CD4-positive, alpha-beta T cell treated with Interleukin-15 for 1 hour (primary cell): Measurements from ENCODE around the gene LRGUK.
"Not testable (repeated sequence)": the region's sequence is repeated elsewhere in the genome, so short reads cannot be mapped to it uniquely, and the experiment has no call there.

ENCODE experiments used
- DNase-seq: peaks from one replicate; pipeline ENCODE4 v3.0.0-alpha.2; 2020

The LRGUK gene

DNA sequence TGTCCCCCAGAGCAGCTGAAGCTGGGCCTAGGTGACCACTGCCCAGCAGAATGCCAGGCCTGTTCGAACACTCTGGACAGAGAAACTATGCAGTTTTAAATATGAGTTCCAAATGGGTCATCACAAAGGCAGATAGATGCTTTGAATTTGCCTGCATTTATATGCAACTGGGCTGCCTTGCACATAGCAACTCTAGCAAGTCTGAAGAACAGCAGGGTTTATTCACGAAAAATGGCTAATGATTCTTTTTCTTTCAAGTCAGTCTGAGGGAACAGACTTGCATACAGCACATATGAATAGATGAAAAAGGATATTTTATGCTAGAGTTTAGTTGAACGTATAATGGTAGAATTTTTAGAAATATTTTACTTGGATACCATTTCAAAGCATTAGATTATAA lies 121.1 kb downstream of the LRGUK start:
- DNase-seq, result no peak

DNA sequence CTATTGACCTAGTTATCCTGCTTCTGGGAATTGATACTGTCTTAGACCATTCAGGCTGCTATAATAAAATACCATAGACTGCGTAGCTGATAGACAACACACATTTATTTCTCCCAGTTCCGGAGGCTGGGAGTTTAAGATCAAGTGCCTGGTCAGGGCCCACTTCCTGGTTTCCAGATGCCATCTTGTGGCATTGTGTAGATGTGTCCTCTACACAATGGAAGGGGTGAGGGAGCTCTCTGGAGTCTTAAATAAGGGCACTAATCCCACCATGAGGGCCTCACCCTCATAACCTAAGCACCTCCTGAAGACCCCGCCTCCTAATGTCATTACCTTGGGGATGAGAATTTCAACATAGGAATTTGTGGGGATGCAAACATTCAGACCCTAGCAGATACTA lies 127.2 kb downstream of the LRGUK start:
- DNase-seq, result no peak

DNA sequence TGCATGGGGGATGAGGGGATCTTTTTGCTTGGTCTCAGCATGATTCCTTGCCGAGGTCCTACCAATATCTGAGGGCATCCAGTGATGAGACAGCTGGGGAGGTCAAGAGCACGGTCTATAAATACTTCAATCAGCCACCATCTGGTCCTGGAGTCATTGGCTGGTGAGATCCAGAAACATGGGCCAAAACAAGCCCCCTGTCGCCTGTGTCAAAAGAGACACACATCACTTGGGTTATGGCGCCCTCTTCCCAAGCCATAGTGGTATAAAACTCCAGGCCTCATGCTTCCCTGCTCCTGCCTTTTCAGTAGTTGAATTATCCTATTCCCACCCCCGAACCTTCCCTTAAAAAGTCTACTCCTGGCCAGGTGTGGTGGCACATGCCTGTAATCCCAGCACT lies 128.7 kb downstream of the LRGUK start:
- DNase-seq, result no peak

- DNase-seq, result no peak
These were observed 135.2 kb downstream of the LRGUK start for GRCh38 chr7:134262322-134262721.

DNA sequence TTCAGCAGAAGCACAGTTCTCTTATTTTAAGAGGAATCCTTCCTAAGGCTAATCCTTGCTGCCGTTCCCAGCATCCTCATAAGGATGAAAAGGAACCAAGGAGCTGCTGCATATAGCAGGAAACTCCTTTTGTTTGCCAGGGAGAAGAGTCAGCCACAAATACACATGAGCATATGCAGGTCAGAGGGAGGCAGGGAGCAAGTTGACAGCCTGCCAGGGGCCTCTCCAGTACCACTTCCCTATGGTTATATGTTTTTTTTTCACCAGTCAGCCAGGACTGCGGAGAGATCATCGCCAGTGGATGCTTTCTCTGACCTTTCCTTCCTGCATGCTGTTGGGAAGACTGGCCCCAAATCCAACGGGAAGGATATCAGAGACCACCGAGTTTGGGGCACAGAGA lies 149.8 kb downstream of the LRGUK start:
- no peak for DNase-seq

- no peak for DNase-seq
These were observed 151.5 kb downstream of the LRGUK start for GRCh38 chr7:134278502-134279153.

DNA sequence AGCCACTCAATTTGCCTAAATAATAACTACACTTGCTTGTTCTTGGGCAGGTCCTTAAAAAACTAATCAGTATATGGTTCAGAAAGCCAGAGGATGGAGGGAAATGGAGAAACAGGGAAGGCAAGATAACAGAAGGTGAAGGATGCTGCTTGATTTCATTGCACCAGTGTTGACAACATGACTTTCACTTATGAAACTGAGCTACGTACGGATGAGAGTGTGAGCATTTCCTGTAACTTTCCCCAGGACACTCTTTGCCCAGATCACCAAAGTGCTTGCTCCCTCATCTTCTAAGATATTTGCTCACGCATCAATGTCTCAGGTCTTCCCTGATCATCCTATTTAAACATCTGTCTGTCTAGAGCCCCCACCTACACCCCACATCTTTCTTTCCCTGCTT lies 152.2 kb downstream of the LRGUK start:
- no peak for DNase-seq

- no peak for DNase-seq
These were observed 152.8 kb downstream of the LRGUK start for GRCh38 chr7:134279898-134280297.

DNA sequence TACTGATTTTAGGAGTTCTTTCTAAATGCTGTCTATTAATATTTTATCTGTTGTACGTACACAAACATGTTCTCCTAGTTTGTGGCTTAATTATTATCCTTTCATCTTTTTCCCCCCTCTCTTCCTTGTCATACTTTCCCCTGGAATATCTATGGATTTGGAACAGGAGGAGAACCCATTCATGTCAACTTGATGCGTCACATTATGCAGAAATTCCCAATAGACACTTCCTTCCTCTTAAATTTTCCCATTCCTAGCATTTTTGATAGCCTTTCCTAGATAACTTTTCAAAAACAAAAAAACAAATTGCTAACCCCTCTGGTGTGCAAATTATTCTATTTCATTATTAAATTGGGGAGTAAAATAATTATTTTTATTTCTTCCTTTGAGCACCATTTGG lies 153.4 kb downstream of the LRGUK start:
- no peak for DNase-seq

GRCh38 chr7:134284011-134284410 lies 156.9 kb downstream of the LRGUK start:
- DNase-seq, result no peak

DNA sequence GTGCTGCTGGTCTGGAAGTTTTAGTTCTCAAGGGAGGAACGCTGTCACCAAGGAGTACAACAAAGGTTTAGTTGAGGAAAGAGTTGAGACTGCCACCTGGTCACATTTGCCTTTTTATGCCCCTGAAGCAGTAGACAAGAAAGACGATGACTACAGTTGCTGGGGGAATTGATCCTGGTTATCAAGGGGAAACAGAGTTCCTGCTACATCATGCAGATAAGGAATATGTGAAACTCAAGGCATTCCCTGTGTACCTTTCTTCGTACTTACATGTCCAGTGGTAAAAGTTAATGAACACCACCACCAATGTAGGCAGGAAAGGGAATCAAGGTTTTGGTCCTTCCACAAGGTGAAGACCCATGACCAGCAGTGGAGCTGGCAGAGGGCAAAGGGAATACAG lies 157.8 kb downstream of the LRGUK start:
- DNase-seq, result no peak

DNA sequence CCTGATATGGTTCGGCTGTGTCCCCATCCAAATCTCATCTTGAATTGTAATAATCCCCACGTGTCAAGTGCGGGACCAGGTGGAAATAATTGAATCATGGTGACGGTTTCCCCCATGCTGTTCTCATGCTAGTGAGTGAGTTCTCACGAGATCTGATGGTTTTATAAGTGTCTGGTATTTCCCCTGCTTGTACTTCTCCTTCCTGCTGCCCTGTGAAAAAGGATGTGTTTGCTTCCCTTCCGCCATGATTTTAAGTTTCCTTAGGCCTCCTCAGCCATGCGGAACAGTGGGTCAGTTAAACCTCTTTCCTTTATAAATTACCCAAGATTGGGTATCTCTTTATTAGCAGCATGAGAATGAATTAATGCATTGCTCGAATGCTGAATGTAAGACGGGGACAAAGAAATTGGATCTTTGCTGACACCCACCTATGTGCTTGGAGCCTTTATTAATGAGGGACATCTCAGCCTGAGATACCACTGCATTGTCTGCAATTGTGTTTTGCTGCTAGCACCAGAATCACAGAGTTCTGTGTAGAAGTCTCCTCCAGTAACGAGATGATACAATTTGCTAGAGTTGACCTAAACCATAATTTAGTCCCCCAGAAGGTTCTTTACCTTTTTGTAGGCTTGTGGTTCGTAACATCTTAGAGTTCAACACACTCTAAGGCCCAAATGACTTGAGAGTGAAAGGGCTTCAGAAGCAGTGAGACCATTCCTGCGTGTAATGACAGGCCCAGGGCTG lies 160.9 kb downstream of the LRGUK start:
- DNase-seq, result no peak

DNA sequence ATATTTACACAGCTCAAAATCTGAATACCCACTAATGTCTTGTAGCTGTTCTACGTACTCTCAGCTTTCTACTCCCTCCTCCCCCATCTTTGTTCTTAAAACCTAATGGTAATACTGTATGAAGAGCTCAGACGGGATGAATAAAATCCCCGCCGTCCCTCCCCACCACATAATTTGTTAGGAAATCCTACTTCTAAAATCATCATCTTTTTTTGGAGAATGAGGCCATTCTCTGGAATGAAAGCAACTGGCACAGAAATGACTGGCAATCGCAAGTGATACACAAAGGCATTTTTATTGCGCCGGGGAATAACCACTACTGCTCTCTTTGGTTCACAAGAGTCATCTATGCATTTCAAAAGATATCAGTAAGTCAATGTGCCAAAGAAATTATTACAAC lies 162.3 kb downstream of the LRGUK start:
- DNase-seq, result no peak

GRCh38 chr7:134289841-134290240 lies 162.7 kb downstream of the LRGUK start:
- DNase-seq, result no peak

DNA sequence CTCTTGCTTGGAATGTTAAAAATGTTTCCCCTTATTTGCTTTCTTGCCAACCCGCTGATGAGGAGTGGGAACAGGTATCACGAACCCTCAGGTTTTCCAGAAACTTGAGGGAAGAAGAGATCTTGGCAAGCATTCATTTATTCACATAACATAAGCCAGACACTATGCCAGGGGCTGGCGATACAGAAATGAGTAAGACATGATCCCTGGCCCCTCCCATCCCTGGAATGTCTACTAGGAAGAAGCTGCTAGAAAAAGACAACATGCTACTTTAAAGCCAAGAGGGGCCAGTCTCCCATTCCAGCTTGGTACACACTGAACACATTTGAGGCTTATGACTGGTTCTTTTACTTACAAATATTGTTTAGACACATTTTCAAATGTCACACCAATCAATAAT lies 163.1 kb downstream of the LRGUK start:
- DNase-seq, result no peak

- peak; percentile 57 for DNase-seq
These were observed 166.0 kb downstream of the LRGUK start for GRCh38 chr7:134293002-134293740.

GRCh38 chr7:134295982-134296381 lies 168.8 kb downstream of the LRGUK start:
- DNase-seq, result not testable (repeated sequence)

GRCh38 chr7:134297489-134297888 lies 170.3 kb downstream of the LRGUK start:
- DNase-seq, result no peak

GRCh38 chr7:134298902-134299683 lies 172.0 kb downstream of the LRGUK start:
- no peak for DNase-seq

DNA sequence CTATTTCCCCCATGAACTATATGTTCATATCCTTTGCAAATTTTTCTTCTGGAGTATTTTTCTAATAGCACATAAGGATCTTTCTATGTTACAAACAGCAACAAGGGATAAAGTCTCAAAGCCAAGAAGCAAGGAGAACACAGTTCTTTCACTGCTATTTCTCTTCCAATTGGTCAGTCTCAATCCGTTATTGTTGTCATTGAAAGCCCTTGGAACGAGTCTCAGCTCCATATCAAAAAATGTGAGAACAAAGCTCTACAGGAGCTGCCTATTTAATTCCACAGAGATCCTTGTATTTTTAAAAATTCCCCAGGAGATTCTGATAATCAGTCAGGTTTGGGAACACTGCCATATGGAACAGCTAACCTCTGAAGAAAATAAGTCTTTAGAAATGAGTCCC lies 173.8 kb downstream of the LRGUK start:
- no peak for DNase-seq

DNA sequence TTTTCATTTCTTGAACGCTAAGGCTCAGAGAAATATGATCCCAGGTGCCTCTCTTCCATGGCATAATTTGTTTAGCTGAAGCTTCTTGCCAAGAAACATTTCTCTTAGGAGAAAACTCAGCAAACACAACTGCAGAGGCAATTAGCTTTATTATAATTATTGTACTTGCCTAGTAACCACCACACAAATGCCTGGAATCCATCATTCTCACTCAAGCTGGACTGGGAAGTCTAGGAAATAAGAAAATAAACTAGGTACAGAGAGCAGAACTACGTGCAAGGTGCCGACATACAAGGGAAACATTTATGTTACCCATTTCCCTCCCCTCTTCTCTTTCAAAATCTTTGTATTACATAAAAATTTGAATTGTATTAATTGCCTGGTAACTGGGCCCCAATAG lies 174.5 kb downstream of the LRGUK start:
- no peak for DNase-seq

- no peak for DNase-seq
These were observed 175.0 kb downstream of the LRGUK start for GRCh38 chr7:134302120-134302519.

- no peak for DNase-seq
These were observed 180.2 kb downstream of the LRGUK start for GRCh38 chr7:134307320-134307719.
